Neuronal stem cell (in vitro differentiated cells): Measurements from ENCODE around the gene RNU1-2.

Experiments used
- DNase-seq: peaks from one replicate; pipeline ENCODE4 v3.0.0-alpha.2; 2013; ENCODE audit warnings: low spot score
- H2AFZ ChIP-seq: one replicate; pipeline ENCODE4 v1.6.1; 2013; ENCODE audit warnings: mild to moderate bottlenecking, low read length, inconsistent platforms
- H2AK5ac ChIP-seq: 2 replicates; pipeline ENCODE4 v1.6.1; 2013; ENCODE audit warnings: low read depth, mild to moderate bottlenecking, inconsistent platforms, low read length, moderate library complexity, mixed read lengths
- H2BK120ac ChIP-seq: 2 replicates; pipeline ENCODE4 v1.6.1; 2013; ENCODE audit warnings: low read depth, mild to moderate bottlenecking, inconsistent platforms, low read length, moderate library complexity, mixed read lengths
- H2BK12ac ChIP-seq: one replicate; pipeline ENCODE4 v1.6.1; 2013; ENCODE audit warnings: low read length, inconsistent platforms
- H2BK15ac ChIP-seq: 2 replicates; pipeline ENCODE4 v1.6.1; 2013; ENCODE audit warnings: mild to moderate bottlenecking, low read length, inconsistent platforms, mixed read lengths
- H2BK5ac ChIP-seq: one replicate; pipeline ENCODE4 v1.6.1; 2013; ENCODE audit warnings: inconsistent platforms, mild to moderate bottlenecking, low read length, moderate library complexity
- H3K14ac ChIP-seq: one replicate; pipeline ENCODE4 v1.6.1; 2013; ENCODE audit warnings: low read length, inconsistent platforms
- H3K18ac ChIP-seq: 2 replicates; pipeline ENCODE4 v1.6.1; 2013; ENCODE audit warnings: low read length, inconsistent platforms
- H3K23ac ChIP-seq: 2 replicates; pipeline ENCODE4 v1.6.1; 2013; ENCODE audit warnings: low read depth, mild to moderate bottlenecking, mixed read lengths, low read length, inconsistent platforms; ENCODE audit not compliant: poor library complexity
- H3K27ac ChIP-seq: replicated peaks from 3 replicates; pipeline ENCODE4 v1.5.1; 2013; ENCODE audit warnings: low read length, inconsistent platforms
- H3K27me3 ChIP-seq, 3 experiments: 2 replicates each; pipeline ENCODE4 v1.6.1; 2013; ENCODE audit warnings: low read length in 3 of 3, mild to moderate bottlenecking in 2 of 3, inconsistent platforms in 1 of 3, low read depth in 1 of 3, mixed read lengths in 1 of 3, moderate library complexity in 1 of 3; ENCODE audit not compliant: control insufficient read depth in 3 of 3, insufficient read depth in 3 of 3
- H3K36me3 ChIP-seq, 2 donors: replicated peaks in 1 of 2; 2 replicates each; pipeline ENCODE4 v1.6.1; 2013; ENCODE audit warnings: low read length in 2 of 2; ENCODE audit not compliant: control insufficient read depth in 2 of 2, insufficient read depth in 2 of 2
- H3K4ac ChIP-seq: 2 replicates; pipeline ENCODE4 v1.6.1; 2013; ENCODE audit warnings: inconsistent platforms, mild to moderate bottlenecking, low read length, moderate library complexity
- H3K4me1 ChIP-seq, 2 donors: 1 replicate in 1 of 2; 2 replicates in 1 of 2; pipeline ENCODE4 v1.6.1; 2013; ENCODE audit warnings: low read length in 2 of 2, low read depth in 1 of 2; ENCODE audit not compliant: control insufficient read depth in 2 of 2, insufficient read depth in 1 of 2
- H3K4me2 ChIP-seq: one replicate; pipeline ENCODE4 v1.6.1; 2013; ENCODE audit warnings: mild to moderate bottlenecking, low read length, inconsistent platforms; ENCODE audit not compliant: insufficient read depth, poor library complexity, severe bottlenecking
- H3K4me3 ChIP-seq, 2 donors: 2 replicates each; pipeline ENCODE4 v1.5.1; 2013; ENCODE audit warnings: low read length in 2 of 2, mild to moderate bottlenecking in 2 of 2, inconsistent platforms in 1 of 2, moderate library complexity in 1 of 2
- H3K79me1 ChIP-seq: one replicate; pipeline ENCODE4 v1.6.1; 2013; ENCODE audit warnings: low read depth, mild to moderate bottlenecking, inconsistent platforms, low read length, moderate library complexity
- H3K9ac ChIP-seq: one replicate; pipeline ENCODE4 v1.6.1; 2013; ENCODE audit warnings: mild to moderate bottlenecking, low read depth, low read length, inconsistent platforms; ENCODE audit not compliant: poor library complexity
- H3K9me3 ChIP-seq, 2 donors: replicated peaks in 1 of 2; 2 replicates each; pipeline versions ENCODE3 to v1.6.1; 2013; ENCODE audit warnings: low read length in 2 of 2, mild to moderate bottlenecking in 2 of 2, inconsistent platforms in 1 of 2, low read depth in 1 of 2, mixed read lengths in 1 of 2, moderate library complexity in 1 of 2; ENCODE audit not compliant: control insufficient read depth in 2 of 2, insufficient read depth in 1 of 2
- H4K8ac ChIP-seq: one replicate; pipeline ENCODE4 v1.6.1; 2013; ENCODE audit warnings: low read depth, mild to moderate bottlenecking, inconsistent platforms, low read length, moderate library complexity
- H4K91ac ChIP-seq: one replicate; pipeline ENCODE4 v1.6.1; 2013; ENCODE audit warnings: low read length, low read depth, mild to moderate bottlenecking, inconsistent platforms; ENCODE audit not compliant: poor library complexity
- WGBS, 2 donors: extraction: QIAGEN DNeasy Blood & Tissue Kit; methylation state at CpG; one replicate each; pipeline ENCODE4 v1.1.7; 2013; ENCODE audit warnings: missing lambda C conversion rate in 2 of 2, mixed read lengths in 1 of 2; ENCODE audit not compliant: insufficient read length in 2 of 2, insufficient replicate concordance in 1 of 2; ENCODE audit errors: extremely low coverage in 2 of 2; 5-methylcytosine and 5-hydroxymethylcytosine counted together

The RNU1-2 gene

GRCh38 chr1:16921391-16922185, 25.8 kb downstream of the RNU1-2 start, which contains the start of gene CROCC:
TSS of gene CROCC (plus strand) at chr1:16921931. CDS start at chr1:16922019, 88 bp downstream.
- Histone ChIP-seq H3K4me2 (peak within 1 kb of the TSS; percentile 99), H3K79me1 (peaks cover 23% of the 10 kb centered on the region), H2AK5ac (peak within 1 kb of the TSS; percentile 99), H3K27ac (peak within 1 kb of the TSS; percentile 85), H3K27me3 (no peaks in the 10 kb centered on the region), H3K23ac (peak within 1 kb of the TSS; percentile 85), H3K14ac (peak within 1 kb of the TSS; percentile 99), H3K36me3 (no peaks in the 10 kb centered on the region), H3K18ac (peak within 1 kb of the TSS; percentile 99), H2BK15ac (peak within 1 kb of the TSS; percentile 86), H2BK5ac (peak within 1 kb of the TSS; percentile 87), H2AFZ (peak within 1 kb of the TSS; percentile 85), H4K91ac (peak within 1 kb of the TSS; percentile 99), H3K9ac (peak within 1 kb of the TSS; percentile 91), H3K9me3 (no peaks in the 10 kb centered on the region), H3K4me3 (peak within 1 kb of the TSS; percentile 47 to 75), H2BK120ac (peak within 1 kb of the TSS; percentile 34), H2BK12ac (peak within 1 kb of the TSS; percentile 94), H3K4me1 (peaks cover 21 to 32% of the 10 kb centered on the region in 2 donors), H3K4ac (peak within 1 kb of the TSS; percentile 89), H4K8ac (peak within 1 kb of the TSS; percentile 65)
- no CpG with 5 or more reads among the region's 17 CpGs for WGBS, 2 donors
- peak; percentile 75 for DNase-seq

- Histone ChIP-seq H3K79me1 (peaks cover 27% of the 10 kb centered on the region), H3K18ac (peak overlapping the region; percentile 72), H3K27ac (peak overlapping the region; percentile 85), H2BK120ac (peak overlapping the region; percentile 34), H3K4me2 (peak overlapping the region; percentile 99), H4K8ac (no peak overlapping the region), H2AFZ (no peak overlapping the region), H3K27me3 (no peaks in the 10 kb centered on the region), H3K36me3 (peaks cover 0 to 2% of the 10 kb centered on the region in 2 donors), H3K4me3 (peak overlapping the region; percentile 47 to 75), H3K14ac (no peak overlapping the region), H3K23ac (no peak overlapping the region), H2AK5ac (peak overlapping the region; percentile 99), H2BK5ac (peak overlapping the region; percentile 87), H3K4me1 (peaks cover 29 to 40% of the 10 kb centered on the region in 2 donors), H3K9me3 (no peaks in the 10 kb centered on the region), H2BK15ac (peak overlapping the region; percentile 86), H2BK12ac (no peak overlapping the region), H3K9ac (peak overlapping the region; percentile 9), H3K4ac (no peak overlapping the region), H4K91ac (no peak overlapping the region)
- no peak for DNase-seq
- no CpG with 5 or more reads among the region's 10 CpGs for WGBS, 2 donors
Measured at GRCh38 chr1:16922466-16922865, 26.7 kb downstream of the RNU1-2 start.

- peak overlapping the region; percentile 14 for H3K23ac ChIP-seq
- peak overlapping the region; percentile 1 for H3K27ac ChIP-seq
- H3K4me1 ChIP-seq, result peaks cover 34 to 45% of the 10 kb centered on the region in 2 donors
- no peak overlapping the region for H4K8ac ChIP-seq
- peak overlapping the region; percentile 42 for H3K18ac ChIP-seq
- H3K4me2 ChIP-seq, result no peak overlapping the region
- H2BK120ac ChIP-seq, result peak overlapping the region; percentile 34
- H3K9ac ChIP-seq, result no peak overlapping the region
- H2BK5ac ChIP-seq, result peak overlapping the region; percentile 87
- H3K79me1 ChIP-seq, result peaks cover 32% of the 10 kb centered on the region
- no peaks in the 10 kb centered on the region for H3K9me3 ChIP-seq
- H3K4ac ChIP-seq, result peak overlapping the region; percentile 97
- no peak for DNase-seq
- peaks cover 0 to 3% of the 10 kb centered on the region in 2 donors for H3K36me3 ChIP-seq
- H3K27me3 ChIP-seq, result no peaks in the 10 kb centered on the region
- no CpG with 5 or more reads among the region's 18 CpGs for WGBS, 2 donors
- no peak overlapping the region for H2BK12ac ChIP-seq
- no peak overlapping the region for H3K4me3 ChIP-seq
- H3K14ac ChIP-seq, result no peak overlapping the region
- H2AFZ ChIP-seq, result no peak overlapping the region
- peak overlapping the region; percentile 99 for H2AK5ac ChIP-seq
- peak overlapping the region; percentile 76 for H2BK15ac ChIP-seq
- no peak overlapping the region for H4K91ac ChIP-seq
Measured at GRCh38 chr1:16922885-16923431, 27.2 kb downstream of the RNU1-2 start.
